ENCODE results near the gene ONECUT3.

GRCh38 chr19:1779574-1779973 lies 26.3 kb downstream of the ONECUT3 start:
- TF ChIP-seq EP300 (IDR thresholded peaks at IDR 0.05) (no peak), CTCF (IDR thresholded peaks at IDR 0.05) (no peak), POLR2A (IDR thresholded peaks at IDR 0.05) (no peak)
